ENCODE data around the gene AVPI1. TPM values are rescaled to one million over a fixed set of nuclear protein-coding genes. Genes with fewer than 3 reads are reported as not detected.
"Not testable (repeated sequence)": the region's sequence is repeated elsewhere in the genome, so short reads cannot be mapped to it uniquely, and the experiment has no call there.

Gene AVPI1
- total RNA-seq, 1 experiment from 2014 or later, result 20.0 TPM

DNA sequence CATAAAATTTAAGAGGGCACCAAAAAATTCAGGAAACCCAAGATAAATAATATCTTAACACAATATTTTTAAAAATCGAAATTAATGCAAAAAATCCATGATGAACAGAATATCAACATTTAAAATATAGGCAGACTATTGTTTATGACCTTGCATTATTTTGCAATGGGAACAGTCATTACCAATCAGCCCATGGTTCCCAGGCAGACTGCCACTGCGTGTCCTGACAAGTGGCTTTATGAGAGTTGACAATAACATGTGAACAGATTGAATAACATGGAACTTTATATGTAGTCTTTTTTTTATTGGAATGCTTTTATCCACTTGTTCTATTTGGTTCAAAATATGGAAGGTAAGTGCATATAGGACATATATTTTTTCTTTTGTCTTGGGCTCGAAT, 3.1 kb upstream of the AVPI1 start:
- Histone ChIP-seq H3K36me3 (no peaks in the 10 kb centered on the region), H3K9me3 (no peaks in the 10 kb centered on the region), H3K27me3 (no peaks in the 10 kb centered on the region), H3K4me3 (no peak overlapping the region)
- DNase-seq, result no peak

DNA sequence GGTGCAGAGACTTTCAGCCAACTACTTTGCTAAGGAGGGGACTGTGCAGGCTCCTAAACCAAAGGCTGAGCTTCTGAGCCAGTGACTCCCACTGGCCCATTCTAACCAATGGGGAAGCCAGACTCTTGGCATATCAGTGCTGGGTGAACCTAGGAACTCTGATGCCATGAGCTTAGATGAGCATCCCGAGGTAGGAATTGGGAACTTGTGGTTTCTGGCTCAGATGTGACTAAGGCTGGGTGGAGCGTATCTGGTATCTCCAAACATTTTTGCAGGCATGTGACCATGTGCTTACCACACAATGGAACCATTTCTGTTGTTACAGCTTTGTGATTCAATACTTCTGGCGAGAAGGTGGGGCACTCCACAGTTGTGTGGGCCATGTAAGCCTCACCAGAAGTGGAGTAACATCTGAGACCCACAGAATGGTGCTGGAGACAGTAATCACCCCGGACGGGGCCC, 2.5 kb upstream of the AVPI1 start:
- H3K27me3 ChIP-seq, result no peaks in the 10 kb centered on the region
- no peak overlapping the region for H3K4me3 ChIP-seq
- no peaks in the 10 kb centered on the region for H3K9me3 ChIP-seq
- peaks cover 3% of the 10 kb centered on the region; the same call in 1 of the 2 replicates for H3K36me3 ChIP-seq
- DNase-seq, result peak; percentile 77

GRCh38 chr10:97687785-97688781, 1.0 kb upstream of the AVPI1 start:
- no peaks in the 10 kb centered on the region for H3K27me3 ChIP-seq
- peaks cover 5% of the 10 kb centered on the region; the same call in 1 of the 2 replicates for H3K36me3 ChIP-seq
- peak overlapping the region; percentile 27 for H3K4me3 ChIP-seq
- no peaks in the 10 kb centered on the region for H3K9me3 ChIP-seq
- DNase-seq, result peak; percentile 55

DNA sequence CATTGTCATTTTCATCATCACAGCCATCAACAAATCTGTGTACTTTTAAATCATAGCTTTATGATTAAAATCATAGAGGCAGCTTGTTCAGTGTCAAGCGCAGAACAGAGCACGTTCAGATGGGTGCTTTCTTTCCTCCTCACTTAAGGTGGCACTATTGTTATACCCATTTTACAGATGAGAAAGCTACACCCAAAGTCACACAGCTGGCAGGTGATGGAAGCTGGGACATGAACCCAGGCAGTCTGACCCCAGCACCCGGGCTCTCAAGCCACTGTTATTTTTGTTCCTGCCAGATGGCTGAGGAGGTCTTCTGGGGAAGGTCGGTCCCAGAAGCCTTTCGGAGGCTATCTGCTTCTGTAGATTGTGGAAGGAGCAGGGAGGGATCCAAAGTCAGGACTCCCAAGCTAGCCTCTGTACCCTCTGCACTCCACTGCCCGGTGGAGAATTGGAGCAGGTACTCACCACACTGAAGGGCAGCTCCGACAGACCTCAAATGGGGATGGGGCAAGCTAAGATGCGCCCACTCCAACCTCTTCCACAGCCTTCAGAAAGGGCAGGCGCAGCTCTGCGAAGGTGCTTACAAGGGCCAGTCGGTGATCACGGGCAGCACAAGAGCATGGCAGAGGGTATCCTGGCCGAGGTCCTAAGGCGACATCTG, 610 bp downstream of the AVPI1 start:
- DNase-seq, result no peak
- H3K27me3 ChIP-seq, result no peaks in the 10 kb centered on the region
- H3K4me3 ChIP-seq, result peak overlapping the region; percentile 90
- no peaks in the 10 kb centered on the region for H3K9me3 ChIP-seq
- H3K36me3 ChIP-seq, result peaks cover 5% of the 10 kb centered on the region; the same call in 1 of the 2 replicates

GRCh38 chr10:97685395-97685958, 1.6 kb downstream of the AVPI1 start:
- H3K36me3 ChIP-seq, result peaks cover 5% of the 10 kb centered on the region; the same call in 1 of the 2 replicates
- no peaks in the 10 kb centered on the region for H3K27me3 ChIP-seq
- H3K4me3 ChIP-seq, result peak overlapping the region; percentile 90
- peak; percentile 60 for DNase-seq
- no peaks in the 10 kb centered on the region for H3K9me3 ChIP-seq

DNA sequence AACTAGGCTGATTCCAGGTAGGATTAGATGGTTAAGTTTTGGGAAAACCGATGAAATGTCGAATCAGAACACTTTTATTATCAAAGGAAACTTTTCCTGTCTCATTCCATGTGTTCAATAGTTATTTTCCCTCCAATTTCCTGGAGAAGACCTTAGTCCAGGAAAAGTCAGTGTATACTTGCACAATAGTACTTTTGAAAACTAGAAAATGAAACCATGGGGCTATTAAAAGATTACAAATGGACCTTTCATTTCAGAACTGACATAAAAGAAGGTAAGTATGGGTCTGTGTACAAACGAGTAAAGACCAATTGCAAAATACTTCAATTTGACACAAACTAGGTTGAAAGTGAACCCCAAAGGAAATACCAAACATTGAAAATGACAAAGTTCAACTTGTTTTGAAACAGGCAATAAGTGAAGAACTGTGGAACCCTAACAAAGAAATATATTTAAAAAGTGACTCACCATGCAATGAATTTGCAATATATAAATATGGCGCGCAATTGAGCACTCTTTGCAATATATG, 2.1 kb downstream of the AVPI1 start:
- H3K4me3 ChIP-seq, result peak overlapping the region; percentile 90
- H3K36me3 ChIP-seq, result peaks cover 5% of the 10 kb centered on the region; the same call in 1 of the 2 replicates
- H3K9me3 ChIP-seq, result no peaks in the 10 kb centered on the region
- DNase-seq, result no peak
- H3K27me3 ChIP-seq, result no peaks in the 10 kb centered on the region

- H3K9me3 ChIP-seq, H3K4me3 ChIP-seq, DNase-seq, H3K27me3 ChIP-seq, H3K36me3 ChIP-seq: not testable (repeated sequence)
Observed at GRCh38 chr10:97684368-97684713, 2.7 kb downstream of the AVPI1 start.

DNA sequence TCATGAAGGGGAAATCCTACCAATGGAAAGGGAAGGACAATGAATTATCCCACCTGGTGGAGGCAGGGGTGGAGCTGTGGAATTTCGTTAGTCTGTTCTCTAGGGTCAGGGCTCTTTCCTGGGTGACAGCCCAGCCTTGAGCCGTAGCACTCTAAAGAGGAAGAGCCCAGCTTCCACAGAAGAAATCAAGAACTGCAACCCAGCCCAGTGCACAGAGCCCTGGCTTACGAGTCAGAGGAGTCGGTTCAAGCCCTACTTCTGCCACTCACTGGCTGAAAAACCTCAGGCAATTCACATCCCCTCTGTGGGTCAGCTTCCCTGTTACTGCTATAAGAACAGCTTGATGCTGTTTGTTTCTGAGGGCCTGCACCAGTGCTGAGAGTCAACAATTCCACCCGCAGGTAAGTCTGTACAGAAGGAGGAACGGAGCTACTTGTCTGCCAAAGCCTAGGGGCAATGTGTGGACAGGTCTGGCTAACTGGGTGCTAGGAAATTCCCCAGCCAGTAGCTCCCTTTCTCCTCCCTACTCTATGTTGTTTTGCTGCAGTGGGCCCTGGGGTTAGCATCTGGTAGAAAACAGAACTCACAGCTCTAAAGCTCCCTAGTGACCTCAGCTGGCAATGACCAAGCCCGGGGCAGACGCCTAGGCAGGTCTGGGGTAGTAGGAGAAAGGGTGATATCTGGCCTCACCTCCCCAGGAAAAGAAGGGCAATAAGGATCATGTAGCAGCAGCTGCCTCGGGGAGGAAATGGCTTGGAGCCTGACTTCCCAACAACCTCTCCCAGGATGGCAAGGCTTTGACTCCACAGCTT, 3.3 kb downstream of the AVPI1 start:
- H3K36me3 ChIP-seq, result peaks cover 5% of the 10 kb centered on the region
- no peak overlapping the region for H3K4me3 ChIP-seq
- H3K9me3 ChIP-seq, result no peaks in the 10 kb centered on the region
- peak; percentile 31 for DNase-seq
- H3K27me3 ChIP-seq, result no peaks in the 10 kb centered on the region

DNA sequence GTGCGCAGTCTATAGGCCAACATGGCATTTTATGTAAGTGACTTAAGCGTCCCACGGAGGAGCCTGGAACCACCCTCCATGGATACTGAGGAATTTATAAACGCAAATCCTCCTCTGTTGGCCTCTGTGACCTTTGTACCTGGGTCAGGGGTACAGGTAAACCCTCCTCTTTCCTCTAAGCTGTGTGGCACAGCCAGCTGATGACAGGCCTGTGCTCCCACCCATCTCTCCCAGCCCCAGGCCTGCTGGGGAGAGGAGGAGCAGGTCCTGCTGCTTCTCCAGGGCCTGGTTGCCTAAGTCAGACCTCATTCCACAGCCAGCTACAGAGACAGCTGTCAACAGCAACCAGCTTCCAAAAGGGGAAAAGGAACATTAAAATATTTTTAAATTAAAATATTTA, 5.0 kb downstream of the AVPI1 start:
- H3K4me3 ChIP-seq, result no peak overlapping the region
- no peaks in the 10 kb centered on the region for H3K9me3 ChIP-seq
- no peak for DNase-seq

DNA sequence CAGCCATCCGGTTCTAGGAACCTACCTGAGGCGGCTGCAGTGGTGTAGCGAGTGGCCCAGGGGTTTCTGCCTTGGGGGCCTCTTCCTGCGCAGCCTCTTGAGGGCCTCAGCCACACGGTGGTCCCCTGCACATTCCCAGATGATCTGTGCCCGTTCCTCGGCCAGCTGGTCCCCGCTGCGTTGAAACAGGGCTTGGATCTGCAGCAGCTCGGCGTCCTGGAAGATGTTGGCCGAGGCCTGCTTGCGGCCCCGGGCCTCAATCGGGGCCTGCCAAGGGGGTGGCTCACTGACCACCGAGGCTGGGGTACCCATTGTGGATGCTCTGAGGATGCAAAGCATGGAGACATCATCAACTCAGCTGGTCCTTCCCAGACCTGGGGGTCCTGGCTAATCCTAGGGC, 7.4 kb downstream of the AVPI1 start:
- Histone ChIP-seq H3K36me3 (peaks cover 37% of the 10 kb centered on the region), H3K4me3 (no peak overlapping the region), H3K9me3 (no peaks in the 10 kb centered on the region), H3K27me3 (no peaks in the 10 kb centered on the region)
- no peak for DNase-seq

More for the DNA sequence above, 5.0 kb downstream of the AVPI1 start:
- Histone ChIP-seq H3K27me3 (no peaks in the 10 kb centered on the region), H3K36me3 (peaks cover 15% of the 10 kb centered on the region)

GRCh38 chr10:97676770-97677581, 10.1 kb downstream of the AVPI1 start:
- peak; percentile 21 for DNase-seq
- H3K36me3 ChIP-seq, result peaks cover 54% of the 10 kb centered on the region
- H3K9me3 ChIP-seq, result no peaks in the 10 kb centered on the region
- H3K4me3 ChIP-seq, result no peak overlapping the region
- no peaks in the 10 kb centered on the region for H3K27me3 ChIP-seq

DNA sequence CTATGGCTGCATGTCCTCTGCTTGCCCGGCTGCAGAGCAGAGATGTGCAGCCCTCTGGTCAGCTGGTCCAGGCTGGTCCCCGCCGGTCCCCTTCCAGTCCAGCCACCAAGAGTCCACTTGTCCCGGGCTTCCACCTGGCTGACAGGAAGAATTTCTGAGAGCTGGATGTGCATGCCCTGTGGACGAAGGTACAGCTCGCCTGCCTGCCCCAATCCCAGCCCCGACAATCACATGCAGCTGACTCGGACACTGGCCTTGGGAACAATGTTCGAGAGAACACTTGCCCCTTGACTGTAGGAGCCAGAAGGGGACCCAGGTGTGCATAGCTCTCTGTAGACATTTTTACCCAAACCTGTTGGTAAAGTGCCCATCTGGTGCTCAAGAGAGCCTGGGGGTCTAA, 11.8 kb downstream of the AVPI1 start:
- H3K9me3 ChIP-seq, result no peaks in the 10 kb centered on the region
- DNase-seq, result no peak
- H3K36me3 ChIP-seq, result peaks cover 56% of the 10 kb centered on the region
- no peaks in the 10 kb centered on the region for H3K27me3 ChIP-seq
- no peak overlapping the region for H3K4me3 ChIP-seq

GRCh38 chr10:97673736-97674525, 13.1 kb downstream of the AVPI1 start:
- Histone ChIP-seq H3K4me3 (no peak overlapping the region), H3K9me3 (no peaks in the 10 kb centered on the region), H3K27me3 (no peaks in the 10 kb centered on the region), H3K36me3 (peaks cover 62% of the 10 kb centered on the region)
- peak; percentile 77 for DNase-seq

DNA sequence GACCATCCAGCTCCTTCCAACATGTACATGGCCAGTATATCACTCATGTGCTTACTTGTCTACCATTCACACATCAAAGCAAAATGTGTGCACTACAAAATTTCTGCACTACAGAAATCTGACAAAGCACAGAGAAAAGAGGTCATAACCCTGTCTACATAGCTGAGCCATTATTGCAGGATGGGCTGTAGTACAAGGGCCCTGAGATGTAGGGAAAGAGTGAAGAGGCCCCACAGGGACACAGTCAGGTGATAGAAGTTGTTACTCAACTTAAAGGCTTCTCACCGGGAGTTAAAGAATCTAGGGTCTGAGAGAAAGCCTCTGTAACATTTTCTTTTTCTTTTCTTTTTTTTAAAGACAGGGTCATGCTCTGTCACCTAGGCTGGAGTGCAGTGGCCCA, 17.5 kb downstream of the AVPI1 start:
- Histone ChIP-seq H3K4me3 (no peak overlapping the region), H3K9me3 (no peaks in the 10 kb centered on the region), H3K27me3 (no peaks in the 10 kb centered on the region), H3K36me3 (peaks cover 50% of the 10 kb centered on the region)
- DNase-seq, result no peak

- DNase-seq, result no peak
- peaks cover 48% of the 10 kb centered on the region for H3K36me3 ChIP-seq
- no peak overlapping the region for H3K4me3 ChIP-seq
Observed at GRCh38 chr10:97667463-97667862, 19.6 kb downstream of the AVPI1 start.

More at GRCh38 chr10:97667463-97667862, 19.6 kb downstream of the AVPI1 start:
- Histone ChIP-seq H3K27me3 (no peaks in the 10 kb centered on the region), H3K9me3 (no peaks in the 10 kb centered on the region)

All from MG63 (cell line).